ENCODE results near the gene PNMA8A. TPM values are rescaled to one million over a fixed set of nuclear protein-coding genes. Genes with fewer than 3 reads are reported as not detected.

Gene PNMA8A
- polyA plus RNA-seq, 1 of the 3 experiments (the other 2 are of a cell fraction): 10.2 TPM

DNA sequence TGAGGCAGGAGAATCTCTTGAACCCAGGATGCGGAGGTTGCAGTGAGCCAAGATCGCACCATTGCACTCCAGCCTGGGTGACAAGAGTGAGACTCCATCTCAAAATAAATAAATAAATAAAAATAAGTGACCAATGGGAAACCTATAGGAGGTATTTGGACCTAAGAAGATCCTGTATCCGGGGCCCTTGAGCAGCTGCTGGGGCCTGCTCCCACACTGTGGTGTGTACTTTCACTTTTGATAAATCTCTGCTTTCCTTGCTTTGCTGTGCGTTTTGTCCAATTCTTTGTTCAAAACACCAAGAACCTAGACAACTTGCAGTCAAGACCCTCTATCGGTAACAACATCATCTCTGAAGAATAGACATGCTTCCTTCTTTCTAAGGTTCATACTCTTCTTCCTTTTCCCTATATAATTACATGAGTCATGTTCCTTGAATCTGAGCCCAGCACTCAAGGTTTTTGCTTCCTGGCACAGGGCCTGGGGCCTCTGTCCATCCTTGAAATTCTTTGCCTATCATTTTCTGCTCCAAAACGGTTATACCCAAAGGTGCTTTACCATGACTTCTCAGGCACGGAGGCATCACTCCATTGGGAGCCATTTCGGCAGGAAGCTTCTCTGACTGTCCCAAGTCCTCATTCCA is 28.4 kb downstream of the PNMA8A start:
- Histone ChIP-seq H3K79me2 (ENCODE audit: insufficient read depth) (no peaks in the 10 kb centered on the region), H3K27me3 (ENCODE audit: insufficient read depth) (no peaks in the 10 kb centered on the region), H3K36me3 (replicated peaks in 1 of 2; ENCODE audit: control insufficient read depth in 1 of 2, insufficient read depth in 2 of 2, low read length in 1 of 2) (no peaks in the 10 kb centered on the region), H4K20me1 (ENCODE audit: insufficient read depth) (no peaks in the 10 kb centered on the region), H3K9me2 (no peaks in the 10 kb centered on the region), H3K9ac (no peak overlapping the region), H3K27ac (ENCODE audit: low read depth in 2 of 2, low read length in 1 of 2) (peak overlapping the region in 1 of 2 experiments; percentile 45; a peak in 2 of 4 replicates), H3K4me2 (peak overlapping the region; percentile 58; the same call in 1 of the 2 replicates), H3F3A (replicated peaks; ENCODE audit: insufficient read depth) (peaks cover 5% of the 10 kb centered on the region), H2AFZ (ENCODE audit: low read depth) (no peak overlapping the region), H3K4me1 (ENCODE audit: control insufficient read depth in 1 of 2, insufficient read depth in 2 of 2, low read depth in 1 of 2, low read length in 1 of 2) (0 out of 4 replicates have a peak, but pooled peaks cover 0 to 5% of the 10 kb centered on the region in 2 experiments), H3K4me3 (ENCODE audit: low read depth in 2 of 2, low read length in 1 of 2) (no peak overlapping the region), H3K9me3 (no peaks in the 10 kb centered on the region)
- ChIA-PET POLR2A (no interaction called here), CTCF (interaction anchor here (2.0 kb wide), 1 partner anchor 47 kb away, joined by 4 read pairs; no protein-coding TSS in a partner anchor)
- WGBS (ENCODE audit: low lambda C conversion rate): 60% methylated on average over 8 of the region's 8 CpGs
- no peak for DNase-seq
- peak; percentile 76 for TF ChIP-seq FOSL2 (IDR thresholded peaks at IDR 0.05; ENCODE audit: borderline replicate concordance, low read depth)
- no peak for TF ChIP-seq RAD21 (IDR thresholded peaks at IDR 0.05; ENCODE audit: low read length)
- TF ChIP-seq TCF12 (IDR thresholded peaks at IDR 0.05): peak; percentile 49; the same call in 1 of the 2 replicates
- no peak for TF ChIP-seq POLR2AphosphoS5 (IDR thresholded peaks at IDR 0.05; ENCODE audit: low read depth, low read length)
- TF ChIP-seq, protein P1, sequence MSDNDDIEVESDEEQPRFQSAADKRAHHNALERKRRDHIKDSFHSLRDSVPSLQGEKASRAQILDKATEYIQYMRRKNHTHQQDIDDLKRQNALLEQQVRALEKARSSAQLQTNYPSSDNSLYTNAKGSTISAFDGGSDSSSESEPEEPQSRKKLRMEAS (IDR thresholded peaks at IDR 0.05; ENCODE audit: low read depth): 0 out of 2 replicates have a peak, but pooled peaks have one; percentile 38
- no peak for TF ChIP-seq MXI1 (IDR thresholded peaks at IDR 0.05; ENCODE audit: low read depth, low read length)
- TF ChIP-seq, protein P2, sequence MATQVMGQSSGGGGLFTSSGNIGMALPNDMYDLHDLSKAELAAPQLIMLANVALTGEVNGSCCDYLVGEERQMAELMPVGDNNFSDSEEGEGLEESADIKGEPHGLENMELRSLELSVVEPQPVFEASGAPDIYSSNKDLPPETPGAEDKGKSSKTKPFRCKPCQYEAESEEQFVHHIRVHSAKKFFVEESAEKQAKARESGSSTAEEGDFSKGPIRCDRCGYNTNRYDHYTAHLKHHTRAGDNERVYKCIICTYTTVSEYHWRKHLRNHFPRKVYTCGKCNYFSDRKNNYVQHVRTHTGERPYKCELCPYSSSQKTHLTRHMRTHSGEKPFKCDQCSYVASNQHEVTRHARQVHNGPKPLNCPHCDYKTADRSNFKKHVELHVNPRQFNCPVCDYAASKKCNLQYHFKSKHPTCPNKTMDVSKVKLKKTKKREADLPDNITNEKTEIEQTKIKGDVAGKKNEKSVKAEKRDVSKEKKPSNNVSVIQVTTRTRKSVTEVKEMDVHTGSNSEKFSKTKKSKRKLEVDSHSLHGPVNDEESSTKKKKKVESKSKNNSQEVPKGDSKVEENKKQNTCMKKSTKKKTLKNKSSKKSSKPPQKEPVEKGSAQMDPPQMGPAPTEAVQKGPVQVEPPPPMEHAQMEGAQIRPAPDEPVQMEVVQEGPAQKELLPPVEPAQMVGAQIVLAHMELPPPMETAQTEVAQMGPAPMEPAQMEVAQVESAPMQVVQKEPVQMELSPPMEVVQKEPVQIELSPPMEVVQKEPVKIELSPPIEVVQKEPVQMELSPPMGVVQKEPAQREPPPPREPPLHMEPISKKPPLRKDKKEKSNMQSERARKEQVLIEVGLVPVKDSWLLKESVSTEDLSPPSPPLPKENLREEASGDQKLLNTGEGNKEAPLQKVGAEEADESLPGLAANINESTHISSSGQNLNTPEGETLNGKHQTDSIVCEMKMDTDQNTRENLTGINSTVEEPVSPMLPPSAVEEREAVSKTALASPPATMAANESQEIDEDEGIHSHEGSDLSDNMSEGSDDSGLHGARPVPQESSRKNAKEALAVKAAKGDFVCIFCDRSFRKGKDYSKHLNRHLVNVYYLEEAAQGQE (IDR thresholded peaks at IDR 0.05; ENCODE audit: low read depth, low read length): peak; percentile 76; the same call in 1 of the 2 replicates
- no peak for TF ChIP-seq GABPA (IDR thresholded peaks at IDR 0.05; ENCODE audit: low read depth)
- TF ChIP-seq, protein P3, sequence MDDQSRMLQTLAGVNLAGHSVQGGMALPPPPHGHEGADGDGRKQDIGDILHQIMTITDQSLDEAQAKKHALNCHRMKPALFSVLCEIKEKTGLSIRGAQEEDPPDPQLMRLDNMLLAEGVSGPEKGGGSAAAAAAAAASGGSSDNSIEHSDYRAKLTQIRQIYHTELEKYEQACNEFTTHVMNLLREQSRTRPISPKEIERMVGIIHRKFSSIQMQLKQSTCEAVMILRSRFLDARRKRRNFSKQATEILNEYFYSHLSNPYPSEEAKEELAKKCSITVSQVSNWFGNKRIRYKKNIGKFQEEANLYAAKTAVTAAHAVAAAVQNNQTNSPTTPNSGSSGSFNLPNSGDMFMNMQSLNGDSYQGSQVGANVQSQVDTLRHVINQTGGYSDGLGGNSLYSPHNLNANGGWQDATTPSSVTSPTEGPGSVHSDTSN (IDR thresholded peaks at IDR 0.05): peak; percentile 47
- TF ChIP-seq TEAD4 (IDR thresholded peaks at IDR 0.05; ENCODE audit: borderline replicate concordance, insufficient read depth): 0 out of 2 replicates have a peak, but pooled peaks have one; percentile 28
- peak; percentile 71 for TF ChIP-seq JUND (IDR thresholded peaks at IDR 0.05)
- peak; percentile 92 for TF ChIP-seq NFIC (IDR thresholded peaks at IDR 0.05; ENCODE audit: borderline replicate concordance)
- no peak for TF ChIP-seq RXRA (IDR thresholded peaks at IDR 0.05; ENCODE audit: borderline replicate concordance, low read depth)
- TF ChIP-seq EP300 (IDR thresholded peaks at IDR 0.05; ENCODE audit: borderline replicate concordance in 1 of 2, low read depth in 1 of 2, low read length in 1 of 2): 0 out of 4 replicates have a peak, but pooled peaks of 1 of the 2 experiments have one; percentile 23
- TF ChIP-seq TAF1 (IDR thresholded peaks at IDR 0.05; ENCODE audit: borderline replicate concordance, low read depth, low read length): no peak
- no peak for TF ChIP-seq RCOR1 (IDR thresholded peaks at IDR 0.05; ENCODE audit: low read length)
